Neural cell (in vitro differentiated cells): ENCODE results near the gene PLA2G12B. TPM values are rescaled to one million over a fixed set of nuclear protein-coding genes. Genes with fewer than 3 reads are reported as not detected.

Source experiments
- H2AFZ ChIP-seq: fragments of 200-600, 300-800 bp; sonication (generic), shearing (Covaris generic); 2 replicates; pipeline ENCODE4 v1.6.0; 2014; ENCODE audit warnings: low read depth, mild to moderate bottlenecking, antibody characterized with exemption, low read length, moderate library complexity
- H3F3A ChIP-seq: fragments of 200-600 bp; shearing (Covaris generic); 2 replicates; pipeline ENCODE4 v1.6.1; 2016; ENCODE audit warnings: mild to moderate bottlenecking, moderate library complexity, mixed read lengths, antibody characterized with exemption, low read length; ENCODE audit not compliant: insufficient read depth, poor library complexity, severe bottlenecking
- H3K27ac ChIP-seq: fragments of 200-600, 300-800 bp; sonication (generic), shearing (Covaris generic); 2 replicates; pipeline ENCODE4 v1.5.1; 2014; ENCODE audit warnings: mild to moderate bottlenecking, low read length, moderate library complexity
- H3K27me3 ChIP-seq: fragments of 300-800, 200-600 bp; sonication (generic), shearing (Covaris generic); 2 replicates; pipeline ENCODE4 v1.6.0; 2014; ENCODE audit warnings: mild to moderate bottlenecking, low read depth, low read length, moderate library complexity; ENCODE audit not compliant: insufficient read depth
- H3K36me3 ChIP-seq: fragments of 300-800, 200-600 bp; sonication (generic), shearing (Covaris generic); 2 replicates; pipeline ENCODE4 v1.5.1; 2014; ENCODE audit warnings: mild to moderate bottlenecking, antibody characterized with exemption, low read length, moderate library complexity; ENCODE audit not compliant: insufficient read depth
- H3K4me2 ChIP-seq: fragments of 300-800, 200-600 bp; sonication (generic), shearing (Covaris generic); 2 replicates; pipeline ENCODE4 v1.6.0; 2014; ENCODE audit warnings: mild to moderate bottlenecking, low read length
- H3K4me3 ChIP-seq: fragments of 300-800, 200-600 bp; sonication (generic), shearing (Covaris generic); 2 replicates; pipeline ENCODE4 v1.5.1; 2014; ENCODE audit warnings: mild to moderate bottlenecking, low read length, moderate library complexity
- H3K79me2 ChIP-seq: fragments of 200-600 bp; shearing (Covaris generic); replicated peaks from 2 replicates; pipeline ENCODE4 v1.6.0; 2014; ENCODE audit warnings: mild to moderate bottlenecking, low read length, moderate library complexity; ENCODE audit not compliant: insufficient read depth
- H3K9ac ChIP-seq: fragments of 300-800, 200-600 bp; sonication (generic), shearing (Covaris generic); 2 replicates; pipeline ENCODE4 v1.6.1; 2016; ENCODE audit warnings: mild to moderate bottlenecking, low read length, mixed read lengths
- H3K9me2 ChIP-seq: fragments of 200-600 bp; shearing (Covaris generic); 2 replicates; pipeline ENCODE4 v1.6.1; 2016; ENCODE audit warnings: mild to moderate bottlenecking, low read length, mixed read lengths; ENCODE audit not compliant: insufficient read depth
- H3K9me3 ChIP-seq: fragments of 200-600, 300-800 bp; sonication (generic), shearing (Covaris generic); 2 replicates; pipeline ENCODE4 v1.6.1; 2016; ENCODE audit warnings: mild to moderate bottlenecking, mixed run types, low read length, moderate library complexity, mixed read lengths
- H4K20me1 ChIP-seq: fragments of 200-600 bp; shearing (Covaris generic); 2 replicates; pipeline ENCODE4 v1.6.1; 2016; ENCODE audit warnings: mild to moderate bottlenecking, mixed run types; ENCODE audit not compliant: insufficient read depth
- EP300 ChIP-seq: fragments of 450-650 bp; conservative IDR thresholded peaks from 2 replicates; pipeline ENCODE4 v1.6.1; 2014; ENCODE audit warnings: antibody characterized with exemption, mild to moderate bottlenecking, moderate library complexity; ENCODE audit not compliant: poor library complexity, severe bottlenecking
- EZH2 ChIP-seq: fragments of 200-600, 300-800 bp; shearing (Covaris generic), sonication (generic); IDR thresholded peaks from 2 replicates; pipeline ENCODE4 v1.6.1; 2014; ENCODE audit warnings: antibody characterized with exemption, low read length, borderline replicate concordance, mild to moderate bottlenecking; ENCODE audit not compliant: insufficient read depth, poor library complexity, severe bottlenecking
- MXI1 ChIP-seq: fragments of 450-650 bp; conservative IDR thresholded peaks from 2 replicates; pipeline ENCODE4 v1.6.1; 2014; ENCODE audit warnings: antibody characterized with exemption, mild to moderate bottlenecking; ENCODE audit not compliant: poor library complexity, severe bottlenecking
- POLR2AphosphoS5 ChIP-seq: IDR thresholded peaks from 2 replicates; pipeline ENCODE4 v1.6.1; 2012
- RAD21 ChIP-seq: fragments of 450-650 bp; conservative IDR thresholded peaks from 2 replicates; pipeline ENCODE4 v1.6.1; 2014; ENCODE audit warnings: antibody characterized with exemption, mild to moderate bottlenecking, moderate library complexity
- SMC3 ChIP-seq: fragments of 450-650 bp; conservative IDR thresholded peaks from 2 replicates; pipeline ENCODE4 v1.6.1; 2014; ENCODE audit warnings: antibody characterized with exemption, mild to moderate bottlenecking, moderate library complexity; ENCODE audit not compliant: poor library complexity
- TAF1 ChIP-seq: IDR thresholded peaks from 2 replicates; pipeline ENCODE4 v1.6.1; 2012; ENCODE audit warnings: low read depth
- polyA plus RNA-seq: library from polyadenylated mRNA; depleted of rRNA; stranded (reverse); fragments of >200 nt; gene quantifications from 2 replicates; pipeline ENCODE4 v1.2.3, GENCODE V29; 2014
- TF ChIP-seq, protein P1 (sequence below): IDR thresholded peaks from 2 replicates; pipeline ENCODE4 v1.6.1; 2012; ENCODE audit warnings: borderline replicate concordance
- TF ChIP-seq, protein P2 (sequence below): fragments of 450-650 bp; IDR thresholded peaks from 2 replicates; pipeline ENCODE4 v1.5.1; 2014; ENCODE audit warnings: antibody characterized with exemption, mild to moderate bottlenecking, moderate library complexity; ENCODE audit not compliant: poor library complexity, severe bottlenecking

Gene PLA2G12B
- polyA plus RNA-seq, 1 donor from 2014 or later: not detected

DNA sequence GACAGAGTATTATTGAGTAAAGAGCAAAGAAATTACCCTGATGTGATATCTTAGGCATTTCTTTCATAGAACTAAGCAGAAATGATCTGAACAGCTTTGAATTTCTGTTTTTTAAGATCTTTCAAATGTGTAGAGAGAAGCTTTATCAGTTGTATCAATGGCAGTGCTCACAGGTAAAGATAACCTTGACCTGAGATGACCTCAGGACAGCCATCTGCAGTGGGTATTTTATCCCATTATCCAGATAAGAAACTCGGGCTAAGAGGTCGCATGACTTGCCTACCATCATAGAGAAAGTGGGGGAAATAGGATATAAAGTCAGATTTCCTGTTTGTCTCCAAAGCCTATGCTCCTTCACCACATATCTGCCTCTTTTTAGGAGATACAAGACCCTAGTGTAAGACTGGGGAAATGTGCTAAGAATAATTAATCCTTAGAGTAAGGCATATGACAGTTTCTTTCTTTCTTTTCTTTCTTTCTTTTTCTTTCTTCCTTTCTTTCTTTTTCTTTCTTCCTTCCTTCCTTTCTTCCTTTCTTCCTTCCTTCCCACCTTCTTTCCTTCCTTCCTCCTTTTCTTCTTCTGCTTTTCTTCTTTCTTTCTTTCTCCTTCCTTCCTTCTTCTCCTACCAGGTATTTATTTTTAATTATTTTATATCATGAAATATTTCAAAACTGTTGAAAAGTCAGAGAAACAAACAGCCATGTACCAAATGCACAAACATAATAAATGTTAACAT, 10.9 kb downstream of the PLA2G12B start:
- Histone ChIP-seq H3K27me3 (no peaks in the 10 kb centered on the region), H4K20me1 (no peaks in the 10 kb centered on the region), H3K36me3 (no peaks in the 10 kb centered on the region), H3K4me2 (no peak overlapping the region), H2AFZ (no peak overlapping the region), H3K9me3 (no peaks in the 10 kb centered on the region), H3F3A (no peaks in the 10 kb centered on the region), H3K4me3 (no peak overlapping the region), H3K9me2 (no peaks in the 10 kb centered on the region), H3K27ac (no peak overlapping the region), H3K79me2 (no peaks in the 10 kb centered on the region), H3K9ac (no peak overlapping the region)
- TF ChIP-seq, protein P1, sequence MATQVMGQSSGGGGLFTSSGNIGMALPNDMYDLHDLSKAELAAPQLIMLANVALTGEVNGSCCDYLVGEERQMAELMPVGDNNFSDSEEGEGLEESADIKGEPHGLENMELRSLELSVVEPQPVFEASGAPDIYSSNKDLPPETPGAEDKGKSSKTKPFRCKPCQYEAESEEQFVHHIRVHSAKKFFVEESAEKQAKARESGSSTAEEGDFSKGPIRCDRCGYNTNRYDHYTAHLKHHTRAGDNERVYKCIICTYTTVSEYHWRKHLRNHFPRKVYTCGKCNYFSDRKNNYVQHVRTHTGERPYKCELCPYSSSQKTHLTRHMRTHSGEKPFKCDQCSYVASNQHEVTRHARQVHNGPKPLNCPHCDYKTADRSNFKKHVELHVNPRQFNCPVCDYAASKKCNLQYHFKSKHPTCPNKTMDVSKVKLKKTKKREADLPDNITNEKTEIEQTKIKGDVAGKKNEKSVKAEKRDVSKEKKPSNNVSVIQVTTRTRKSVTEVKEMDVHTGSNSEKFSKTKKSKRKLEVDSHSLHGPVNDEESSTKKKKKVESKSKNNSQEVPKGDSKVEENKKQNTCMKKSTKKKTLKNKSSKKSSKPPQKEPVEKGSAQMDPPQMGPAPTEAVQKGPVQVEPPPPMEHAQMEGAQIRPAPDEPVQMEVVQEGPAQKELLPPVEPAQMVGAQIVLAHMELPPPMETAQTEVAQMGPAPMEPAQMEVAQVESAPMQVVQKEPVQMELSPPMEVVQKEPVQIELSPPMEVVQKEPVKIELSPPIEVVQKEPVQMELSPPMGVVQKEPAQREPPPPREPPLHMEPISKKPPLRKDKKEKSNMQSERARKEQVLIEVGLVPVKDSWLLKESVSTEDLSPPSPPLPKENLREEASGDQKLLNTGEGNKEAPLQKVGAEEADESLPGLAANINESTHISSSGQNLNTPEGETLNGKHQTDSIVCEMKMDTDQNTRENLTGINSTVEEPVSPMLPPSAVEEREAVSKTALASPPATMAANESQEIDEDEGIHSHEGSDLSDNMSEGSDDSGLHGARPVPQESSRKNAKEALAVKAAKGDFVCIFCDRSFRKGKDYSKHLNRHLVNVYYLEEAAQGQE: no peak
- TF ChIP-seq TAF1 (no peak), MXI1 (no peak), SMC3 (no peak), RAD21 (no peak), EP300 (no peak), POLR2AphosphoS5 (no peak), EZH2 (no peak)
- TF ChIP-seq, protein P2, sequence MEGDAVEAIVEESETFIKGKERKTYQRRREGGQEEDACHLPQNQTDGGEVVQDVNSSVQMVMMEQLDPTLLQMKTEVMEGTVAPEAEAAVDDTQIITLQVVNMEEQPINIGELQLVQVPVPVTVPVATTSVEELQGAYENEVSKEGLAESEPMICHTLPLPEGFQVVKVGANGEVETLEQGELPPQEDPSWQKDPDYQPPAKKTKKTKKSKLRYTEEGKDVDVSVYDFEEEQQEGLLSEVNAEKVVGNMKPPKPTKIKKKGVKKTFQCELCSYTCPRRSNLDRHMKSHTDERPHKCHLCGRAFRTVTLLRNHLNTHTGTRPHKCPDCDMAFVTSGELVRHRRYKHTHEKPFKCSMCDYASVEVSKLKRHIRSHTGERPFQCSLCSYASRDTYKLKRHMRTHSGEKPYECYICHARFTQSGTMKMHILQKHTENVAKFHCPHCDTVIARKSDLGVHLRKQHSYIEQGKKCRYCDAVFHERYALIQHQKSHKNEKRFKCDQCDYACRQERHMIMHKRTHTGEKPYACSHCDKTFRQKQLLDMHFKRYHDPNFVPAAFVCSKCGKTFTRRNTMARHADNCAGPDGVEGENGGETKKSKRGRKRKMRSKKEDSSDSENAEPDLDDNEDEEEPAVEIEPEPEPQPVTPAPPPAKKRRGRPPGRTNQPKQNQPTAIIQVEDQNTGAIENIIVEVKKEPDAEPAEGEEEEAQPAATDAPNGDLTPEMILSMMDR: no peak

DNA sequence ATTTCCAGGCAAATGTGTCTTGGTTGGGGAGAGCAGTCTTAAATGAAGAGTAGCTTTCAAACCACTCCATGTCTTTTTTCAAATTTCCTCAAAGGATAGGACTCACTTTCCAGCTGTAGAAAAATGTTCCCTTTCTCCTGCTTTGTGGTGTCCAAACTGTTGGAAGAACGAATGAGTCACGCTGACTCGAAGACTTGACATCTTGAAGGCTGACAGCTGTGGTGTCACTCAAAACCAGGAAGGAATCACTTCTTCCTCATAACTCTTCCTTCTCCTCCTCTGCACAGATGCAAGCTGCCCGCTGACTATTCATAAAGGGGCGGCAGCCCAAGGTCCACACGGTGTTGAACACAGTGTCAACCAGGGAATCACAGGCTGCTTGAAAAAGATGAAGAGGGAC, 19.2 kb downstream of the PLA2G12B start:
- Histone ChIP-seq H3K9me3 (no peaks in the 10 kb centered on the region), H3K4me2 (no peak overlapping the region), H3K9me2 (no peaks in the 10 kb centered on the region), H3K27me3 (no peaks in the 10 kb centered on the region), H3K9ac (no peak overlapping the region), H3K4me3 (no peak overlapping the region), H3K27ac (no peak overlapping the region), H3K79me2 (no peaks in the 10 kb centered on the region), H3F3A (no peaks in the 10 kb centered on the region), H3K36me3 (no peaks in the 10 kb centered on the region), H2AFZ (no peak overlapping the region), H4K20me1 (no peaks in the 10 kb centered on the region)
- TF ChIP-seq SMC3 (no peak), TAF1 (no peak), EZH2 (no peak), POLR2AphosphoS5 (no peak), EP300 (no peak), MXI1 (no peak), RAD21 (no peak)
- TF ChIP-seq, protein P2: no peak
- TF ChIP-seq, protein P1: no peak
